Stimulated activated CD8-positive, alpha-beta memory T cell treated with anti-CD3 and anti-CD28 coated beads, Interleukin-15, amount 100 ng/mL, for 1 hour (primary cell): Measurements from ENCODE around the gene PVALEF.
"Not testable (repeated sequence)": the region's sequence is repeated elsewhere in the genome, so short reads cannot be mapped to it uniquely, and the experiment has no call there.

ENCODE experiments used
- DNase-seq: peaks from one replicate; pipeline ENCODE4 v3.0.0-alpha.2; 2020; ENCODE audit warnings: low read depth

The PVALEF gene

DNA sequence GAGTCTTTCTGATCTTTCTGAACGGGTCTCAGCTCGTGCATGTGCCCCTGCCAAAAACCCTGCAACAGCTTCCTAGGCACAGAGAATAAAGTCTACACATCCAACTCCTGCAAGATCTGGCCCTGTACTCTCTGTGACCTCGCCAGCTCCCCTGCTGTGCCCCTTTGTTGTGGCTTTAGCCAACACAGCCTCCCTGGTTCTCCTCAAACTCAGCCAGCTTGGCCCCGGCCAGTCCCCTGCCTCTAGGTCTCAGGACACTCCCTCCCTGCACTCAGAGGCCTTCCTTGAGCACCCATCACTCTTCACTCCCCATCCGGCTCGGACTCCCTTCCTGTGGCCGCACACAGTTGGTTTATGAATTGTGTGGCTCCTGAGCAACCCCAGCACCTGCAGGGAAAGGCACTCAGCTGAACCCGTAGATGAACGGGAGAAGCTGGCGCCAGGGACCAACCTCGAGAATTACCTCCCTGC lies 56.1 kb downstream of the PVALEF start:
- no peak for DNase-seq

DNA sequence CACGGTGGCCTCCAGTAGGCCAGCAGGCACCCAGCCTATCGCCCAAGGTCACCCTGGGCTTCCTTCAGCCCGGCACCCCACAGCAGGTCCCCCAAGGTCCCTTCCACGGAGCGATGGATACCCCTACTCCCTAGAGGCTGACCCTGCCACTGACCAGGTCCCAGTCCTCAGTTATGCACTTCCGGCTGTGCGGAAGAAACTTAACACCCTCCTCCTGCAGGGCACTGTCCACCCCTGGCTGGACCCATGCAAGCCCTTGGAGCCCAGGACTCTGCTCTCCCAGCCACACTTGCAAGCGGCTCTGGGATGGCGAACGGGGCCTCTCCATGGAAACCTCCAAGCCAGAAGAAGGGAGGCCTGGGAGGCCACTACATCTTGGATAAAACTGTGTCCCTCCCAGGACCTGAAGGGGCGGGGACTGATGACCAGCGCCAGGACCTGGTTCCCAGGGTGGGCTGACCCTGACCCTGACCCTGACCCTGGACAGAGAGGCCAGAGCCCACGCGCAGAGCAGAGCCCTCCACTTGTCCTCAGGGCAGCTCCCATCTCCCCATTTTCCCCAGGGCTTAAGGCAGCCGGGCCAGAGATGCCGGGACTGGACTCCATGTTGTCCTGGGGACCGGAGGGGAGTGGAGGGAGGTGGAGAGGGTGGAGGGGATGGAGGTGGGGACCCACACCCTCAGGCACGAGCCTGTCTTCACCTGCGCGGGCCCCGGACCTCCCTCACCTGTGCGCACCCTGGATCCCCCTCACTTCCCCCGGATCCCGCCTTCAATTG lies 56.7 kb downstream of the PVALEF start:
- no peak for DNase-seq

DNA sequence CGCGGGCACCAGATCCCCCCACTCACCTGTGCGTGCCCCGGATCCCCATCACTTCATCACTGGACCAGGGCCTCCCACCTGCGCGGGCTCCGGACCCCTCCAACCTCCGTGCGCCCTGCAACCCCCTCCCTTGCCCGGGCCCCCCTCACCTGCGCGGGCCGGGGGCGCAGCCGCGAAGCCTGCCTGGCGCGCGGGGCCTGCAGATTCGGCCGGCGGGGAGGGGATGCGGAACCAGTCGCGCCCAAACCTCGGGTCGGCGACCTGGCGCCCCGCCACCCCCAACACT lies 57.3 kb downstream of the PVALEF start:
- DNase-seq = no peak

DNA sequence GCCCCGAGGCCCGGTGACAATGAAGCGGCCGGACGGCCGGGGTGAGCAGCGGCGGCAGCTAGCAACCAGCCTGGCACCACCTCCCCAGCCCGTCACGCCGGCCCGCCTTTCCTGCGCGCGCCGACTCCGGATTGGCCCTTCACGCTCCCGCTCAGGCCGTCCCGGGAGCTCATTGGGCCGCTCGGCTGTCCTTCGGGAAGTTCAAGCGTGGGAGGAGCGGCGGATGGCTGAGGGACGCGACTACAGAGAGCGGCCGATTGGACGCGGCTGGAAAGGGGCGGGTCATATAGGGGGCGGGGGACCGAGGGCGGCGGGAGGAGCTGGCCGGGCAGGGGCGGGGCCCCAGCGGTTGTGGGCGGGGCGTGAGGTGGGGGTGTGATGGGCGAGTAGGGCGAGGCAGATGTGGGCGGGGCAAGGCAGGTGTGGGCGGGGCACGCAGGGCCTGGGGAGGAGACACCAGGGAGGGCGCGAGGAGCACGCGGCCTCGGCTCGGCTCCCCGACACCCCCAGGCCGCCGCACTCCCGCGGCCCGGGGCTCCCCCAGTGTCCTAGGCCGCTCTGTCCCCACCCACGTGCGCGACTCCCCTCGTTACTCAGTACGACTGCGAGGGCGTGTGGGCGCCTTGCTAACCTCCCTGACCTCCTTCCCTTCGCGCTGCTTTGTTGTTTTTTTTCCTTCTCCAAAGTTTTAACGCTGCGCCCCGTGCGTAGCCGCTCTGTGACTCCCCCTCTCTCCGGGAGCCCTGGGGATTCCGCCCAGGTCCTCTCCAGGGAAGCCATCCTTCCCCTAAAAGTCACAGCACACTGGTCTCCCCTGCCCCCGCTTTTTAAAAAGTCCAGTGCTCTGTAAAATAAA lies 57.8 kb downstream of the PVALEF start, which contains the start of gene CEP131:
Gene CEP131, minus strand, starts transcription at position 60 of the 856 bp plus-strand sequence. CDS start 2,909 bp downstream, outside the sequence.
- DNase-seq = peak; percentile 100

DNA sequence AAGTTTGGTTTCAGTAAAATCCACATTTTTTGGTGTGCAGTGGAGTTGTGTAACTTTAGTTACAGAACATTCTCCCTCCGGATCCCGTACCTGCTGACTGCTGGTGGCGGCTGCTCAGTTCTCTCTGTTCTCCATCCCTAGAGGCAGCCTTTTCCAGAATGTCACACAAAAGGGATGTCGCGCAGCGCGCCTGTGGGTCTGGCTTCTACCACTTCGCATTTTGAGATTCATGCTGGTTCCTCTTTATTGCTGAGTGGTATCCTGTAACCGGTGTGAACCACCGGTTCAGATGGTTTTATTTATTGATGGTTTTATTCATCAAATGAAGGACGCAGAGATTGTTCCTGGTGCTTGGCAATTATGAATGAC lies 58.4 kb downstream of the PVALEF start:
- DNase-seq = no peak

DNA sequence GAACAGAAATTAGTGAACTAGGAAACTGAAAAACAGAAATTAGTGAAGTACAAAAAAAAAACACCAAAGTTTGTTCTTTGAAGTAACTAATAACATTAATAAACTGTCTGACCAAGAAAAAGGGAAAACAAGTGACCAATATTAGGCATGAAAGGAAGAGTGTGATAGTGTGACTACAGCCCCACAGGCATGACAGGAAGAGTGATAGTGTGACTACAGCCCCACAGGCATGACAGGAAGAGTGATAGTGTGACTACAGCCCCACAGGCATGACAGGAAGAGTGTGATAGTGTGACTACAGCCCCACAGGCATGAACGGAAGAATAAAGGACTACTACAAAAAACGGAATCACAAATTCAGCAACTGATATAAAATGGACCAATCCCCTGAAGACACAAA lies 62.3 kb downstream of the PVALEF start:
- not testable (repeated sequence) for DNase-seq

DNA sequence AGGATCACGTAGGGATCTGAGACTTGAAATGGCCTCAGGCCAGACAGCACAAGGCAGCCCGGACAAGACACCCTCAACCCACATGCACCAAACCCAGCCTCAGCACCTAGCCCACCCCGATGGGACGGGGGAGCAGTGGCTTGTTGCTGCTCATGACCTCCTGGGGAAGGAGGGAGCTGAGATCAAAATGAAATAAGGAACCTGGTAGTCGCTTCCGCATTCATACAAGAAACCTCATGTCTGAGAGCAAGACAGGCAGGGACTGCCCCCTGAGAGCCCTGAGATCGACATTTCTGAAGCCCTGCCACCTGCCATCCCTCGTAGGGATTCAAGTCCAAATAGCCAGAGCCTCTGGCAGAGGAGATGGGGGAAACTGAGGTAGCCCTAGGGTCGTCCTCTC lies 63.1 kb downstream of the PVALEF start:
- DNase-seq = no peak

DNA sequence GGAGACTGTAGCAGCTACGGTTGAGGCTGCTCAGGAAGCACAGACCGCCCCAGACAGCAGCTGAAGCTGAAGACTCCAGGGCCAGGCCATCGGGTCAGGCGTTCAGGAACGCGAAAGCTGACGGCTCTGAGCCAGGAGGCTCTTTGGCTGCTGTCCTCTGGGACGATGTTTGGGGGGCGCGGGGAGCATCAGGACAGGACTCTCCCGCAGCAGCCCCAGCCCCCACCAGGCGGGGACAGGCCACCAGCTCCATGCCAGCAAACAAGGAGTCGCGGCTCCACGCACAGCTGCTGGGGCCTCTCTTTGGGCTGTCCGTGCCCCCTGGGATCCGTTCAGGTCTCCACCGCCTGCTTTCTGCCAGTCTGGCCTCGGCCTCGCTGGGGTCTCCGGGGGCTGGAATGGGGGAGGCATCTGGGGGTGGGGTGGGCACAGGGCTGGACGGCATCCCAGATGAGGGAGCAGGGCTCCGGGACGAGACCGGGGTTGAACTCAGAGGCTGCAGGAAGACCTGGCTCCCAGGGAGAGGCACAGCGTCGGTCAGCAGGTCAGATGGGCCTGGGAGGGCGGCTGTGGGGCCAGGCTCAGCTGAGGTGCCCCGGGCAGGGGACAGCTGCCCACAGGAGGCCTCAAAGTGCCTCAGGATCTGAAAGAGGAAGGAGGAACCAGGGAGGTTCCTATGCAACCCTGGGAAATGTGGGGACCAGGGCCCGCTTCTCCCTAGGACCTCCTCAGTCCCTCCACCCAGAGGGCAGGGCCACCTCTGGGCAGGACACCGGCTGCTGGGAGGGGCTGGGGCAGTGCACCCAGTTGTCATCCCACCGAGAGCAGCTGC lies 63.7 kb downstream of the PVALEF start:
- DNase-seq = no peak

DNA sequence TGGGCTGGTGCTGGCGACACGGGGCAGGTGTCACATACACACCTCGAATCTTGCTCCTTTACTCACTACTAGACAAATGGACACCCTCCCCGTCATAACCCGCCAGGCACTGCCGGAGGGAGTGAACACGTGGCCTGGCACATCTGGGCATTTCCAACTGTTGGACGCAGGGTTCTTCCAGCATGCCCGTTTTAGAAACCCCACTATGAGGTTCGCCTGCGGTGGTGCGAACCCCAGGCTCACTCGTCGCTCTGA lies 64.3 kb downstream of the PVALEF start:
- no peak for DNase-seq

DNA sequence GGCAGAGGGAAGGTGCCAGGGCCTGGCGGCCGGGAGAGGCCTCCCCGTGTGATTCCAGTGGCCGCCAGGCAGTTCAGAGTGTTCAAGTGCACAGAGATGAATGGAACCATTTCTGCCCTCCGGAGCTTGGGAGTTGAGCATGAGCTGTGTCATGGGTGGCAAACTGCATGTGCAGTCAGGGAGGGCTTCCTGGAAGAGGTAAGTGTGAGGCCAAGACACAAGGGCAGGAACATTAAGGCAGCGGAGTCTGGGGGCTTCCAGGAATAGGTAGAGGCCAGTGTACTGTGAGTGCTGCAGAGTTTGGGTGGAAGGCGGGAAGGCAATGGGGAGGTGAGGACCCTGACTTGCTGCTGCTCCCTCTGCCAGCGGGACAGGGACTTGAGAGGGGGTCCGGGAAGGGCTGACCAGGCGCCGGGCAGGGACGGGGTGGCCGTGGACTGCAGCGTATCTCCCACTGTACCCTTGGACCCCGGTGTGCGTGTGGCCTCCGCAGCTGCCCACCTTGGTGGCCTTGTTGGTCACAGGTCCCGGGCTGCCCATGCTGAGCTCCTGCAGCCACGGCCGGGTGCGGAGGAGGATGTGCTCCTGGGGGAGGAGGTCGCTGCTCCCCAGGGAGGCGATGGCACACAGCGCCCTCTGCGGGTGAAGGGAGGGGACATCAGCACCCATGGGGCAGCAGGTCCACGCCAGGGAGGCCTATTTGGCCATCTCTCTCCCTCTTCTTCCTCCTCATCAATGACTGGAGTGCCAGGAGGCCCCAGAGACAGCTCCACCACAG lies 64.9 kb downstream of the PVALEF start:
- DNase-seq = no peak

DNA sequence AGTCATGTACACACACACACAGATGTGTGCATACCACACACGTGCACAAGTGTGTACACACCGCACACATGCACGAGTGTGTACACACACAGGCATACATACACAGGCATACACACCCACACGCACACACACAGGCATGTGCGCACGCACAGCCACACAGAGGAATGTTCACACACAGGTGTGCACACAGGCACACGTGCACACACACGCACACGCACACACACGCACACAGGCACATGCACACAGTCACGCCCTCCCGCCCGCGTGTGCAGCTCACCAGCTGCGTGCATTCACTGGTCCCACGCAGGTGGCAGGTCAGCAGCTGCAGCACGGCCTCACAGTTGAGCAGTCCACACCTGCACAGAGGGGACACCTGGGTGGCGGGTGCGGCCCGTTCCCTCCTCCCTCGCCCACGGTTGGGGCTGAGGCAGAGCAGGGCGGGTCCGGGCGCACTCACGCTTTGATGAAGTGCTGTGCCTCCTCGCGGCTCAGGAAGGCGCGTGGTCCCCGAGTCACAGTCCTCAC lies 65.9 kb downstream of the PVALEF start:
- DNase-seq = no peak

DNA sequence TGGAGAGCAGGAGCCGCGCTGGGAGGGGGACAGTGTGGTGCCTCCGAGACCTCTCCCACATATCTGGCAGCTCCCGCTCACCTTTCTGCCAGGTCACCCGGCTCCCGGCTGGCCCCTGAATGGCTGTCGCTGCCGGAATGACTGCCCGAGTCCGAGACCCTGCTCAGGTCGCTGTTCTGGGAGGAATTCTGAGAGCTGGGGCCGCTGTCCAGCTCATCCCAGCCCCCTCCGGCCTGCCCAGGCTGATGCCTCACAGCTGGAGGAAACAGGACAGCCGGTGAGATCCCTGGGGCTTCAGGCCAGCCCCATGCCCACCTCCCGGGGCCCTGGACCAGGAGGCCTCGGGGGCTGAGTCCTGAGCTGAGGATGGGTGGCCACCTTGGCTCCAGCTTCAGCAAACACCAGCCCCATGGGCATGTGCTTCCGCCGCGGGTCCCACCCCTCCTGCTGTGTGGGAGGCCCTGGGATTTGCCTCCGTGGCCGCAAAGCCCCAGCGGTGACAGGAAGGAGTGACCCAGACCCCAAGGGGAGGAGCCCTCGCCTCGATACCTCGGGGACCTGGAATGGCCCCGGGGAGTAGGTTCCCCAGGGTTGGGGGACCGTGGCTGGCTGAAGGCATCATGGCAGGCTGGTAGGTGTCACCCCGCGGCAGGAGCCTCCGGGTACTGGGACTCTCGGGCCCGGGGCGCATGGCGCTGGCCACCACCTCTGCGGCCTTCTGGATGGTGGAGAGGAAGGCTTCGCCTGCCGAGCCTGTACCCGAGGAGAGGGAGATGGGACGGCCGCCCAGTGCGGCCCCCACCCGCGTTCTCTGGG lies 66.7 kb downstream of the PVALEF start:
- no peak for DNase-seq
